Activated CD4-positive, alpha-beta T cell treated with anti-CD3 and anti-CD28 coated beads for 36 hours (primary cell): Measurements from ENCODE around the gene STAT6. TPM values are rescaled to one million over a fixed set of nuclear protein-coding genes. Genes with fewer than 3 reads are reported as not detected.
"Not testable (repeated sequence)": the region's sequence is repeated elsewhere in the genome, so short reads cannot be mapped to it uniquely, and the experiment has no call there.

Source experiments
- ATAC-seq: fragments of 200-7000 bp; cut with Tn5 transposase; one replicate; pipeline ENCODE4 v1.10.0; 2021; ENCODE audit warnings: mild to moderate bottlenecking, moderate library complexity
- CTCF ChIA-PET: fragments of 350-600 bp; sonication (Branson Sonifier 250); formaldehyde crosslinking; loops from one replicate; lab custom pipeline; 2021; ENCODE audit warnings: antibody characterized with exemption; lab: Charles Lee
- POLR2A ChIA-PET: fragments of 350-600 bp; sonication (Branson Sonifier 250); formaldehyde crosslinking; loops from one replicate; lab custom pipeline; 2021; ENCODE audit warnings: antibody characterized with exemption, inconsistent platforms; lab: Charles Lee
- DNase-seq: peaks from one replicate; pipeline ENCODE4 v3.0.0-alpha.2; 2020
- H3K27ac Mint-ChIP-seq: one replicate; pipeline ENCODE4 v1.8.0; 2021; ENCODE audit warnings: mixed read lengths
- H3K27me3 Mint-ChIP-seq: one replicate; pipeline ENCODE4 v1.8.0; 2021; ENCODE audit warnings: mixed read lengths
- H3K36me3 Mint-ChIP-seq: one replicate; pipeline ENCODE4 v1.8.0; 2021; ENCODE audit warnings: low read depth, mixed read lengths
- H3K4me1 Mint-ChIP-seq: one replicate; pipeline ENCODE4 v1.8.0; 2021; ENCODE audit warnings: mixed read lengths
- H3K4me3 Mint-ChIP-seq: one replicate; pipeline ENCODE4 v1.8.0; 2021; ENCODE audit warnings: mild to moderate bottlenecking, moderate library complexity, mixed read lengths
- H3K9me3 Mint-ChIP-seq: one replicate; pipeline ENCODE4 v1.8.0; 2021; ENCODE audit warnings: low read depth, mixed read lengths
- intact Hi-C, 2 experiments: fragments of 100-400 bp; cut with DNase I in 1 of 2; cut with micrococcal nuclease in 1 of 2; formaldehyde crosslinking; loops; one replicate each; pipeline versions ENCODE4 v1.14.2 to v1.15.1; 2022 to 2024; cut with DNase I, micrococcal nuclease
- total RNA-seq, 2 experiments: library from RNA; stranded (reverse); gene quantifications; one replicate each; pipeline ENCODE4 v1.2.3, GENCODE V29; 2021

Gene STAT6
- total RNA-seq, 2 experiments from 2014 or later: 250 to 288 TPM

DNA sequence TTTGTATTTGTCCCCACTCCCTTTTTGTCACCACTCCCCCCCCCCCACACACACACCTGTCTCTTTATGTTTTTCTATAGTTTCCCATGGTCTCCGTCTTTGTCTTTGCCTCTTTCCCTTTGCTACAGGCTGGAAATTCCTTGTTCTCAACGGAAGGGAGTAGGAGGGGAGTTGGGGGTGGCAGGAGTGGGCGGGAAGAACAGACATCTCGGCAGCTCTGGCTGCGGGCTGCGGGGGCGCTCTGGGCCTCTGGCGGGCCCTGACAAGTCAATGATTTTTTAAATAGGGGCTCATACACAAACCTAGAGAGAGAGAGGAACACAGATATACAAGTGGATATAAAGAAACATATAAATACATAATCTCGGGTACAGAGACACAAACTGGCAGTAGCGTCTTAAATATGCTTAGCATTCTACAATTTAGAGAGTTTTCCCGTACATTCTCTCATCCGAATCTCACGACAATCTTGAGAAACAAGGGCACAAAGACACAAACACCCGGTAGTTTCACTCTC is 24.6 kb downstream of the STAT6 start:
- Mint-ChIP-seq H3K27me3 (no peaks in the 10 kb centered on the region), H3K4me3 (peak overlapping the region; percentile 93), H3K9me3 (no peaks in the 10 kb centered on the region), H3K36me3 (peaks cover 25% of the 10 kb centered on the region), H3K4me1 (peaks cover 46% of the 10 kb centered on the region), H3K27ac (peak overlapping the region; percentile 97)
- ChIA-PET POLR2A (interaction anchor here (1.9 to 2.1 kb wide), 2 partner anchors 8 to 25 kb away, joined by 10 to 12 read pairs; partner anchors contain the start of genes NEMP1 and STAT6), CTCF (interaction anchor here (2.4 to 24.0 kb wide), 2 partner anchors 15 to 25 kb away, joined by 6 to 411 read pairs; partner anchors contain the start of genes NEMP1 and STAT6)
- ATAC-seq (no peak), DNase-seq (peak; percentile 70)
- intact Hi-C loops: loop anchor here (1.0 to 10.0 kb wide), 15 partner anchors 8 to 1152 kb away; partner anchors contain the start of genes RPL41 (in 2 of the 2), ZC3H10 (in 2 of the 2), ARHGAP9 (in 1 of the 2) and DGKA (in 1 of the 2)

DNA sequence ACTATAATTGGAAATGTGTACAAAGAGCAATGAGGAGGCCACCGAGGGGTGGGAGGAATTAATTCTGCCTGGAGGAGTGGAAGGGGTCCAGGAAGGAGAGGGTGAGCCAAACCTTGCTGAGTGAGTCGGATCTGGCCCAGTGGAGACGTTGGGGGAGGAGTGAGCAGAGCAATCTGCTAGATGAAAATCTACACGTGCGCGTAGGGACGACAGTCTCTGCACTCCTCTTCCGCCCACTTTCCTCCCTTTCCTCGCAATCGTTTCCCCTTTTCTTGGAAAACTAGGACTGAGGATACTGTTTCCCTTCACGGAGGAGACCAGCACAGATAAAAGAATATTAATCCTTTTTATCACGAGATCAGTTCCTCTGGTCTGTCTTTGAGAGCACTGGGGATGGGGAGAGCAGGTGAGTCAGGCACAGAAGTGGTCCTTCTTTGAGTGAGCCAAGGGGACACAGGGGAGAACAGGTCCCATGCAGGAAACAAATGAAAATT is 25.1 kb downstream of the STAT6 start:
- POLR2A ChIA-PET: no interaction called here
- intact Hi-C loops: loop anchor here (5.0 to 10.0 kb wide), 9 partner anchors 346 to 1151 kb away; partner anchors contain the start of genes RPL41 (in 2 of the 2), ZC3H10 (in 2 of the 2), ARHGAP9 (in 1 of the 2) and DGKA (in 1 of the 2)
- Mint-ChIP-seq H3K27ac (peak overlapping the region; percentile 97), H3K36me3 (peaks cover 22% of the 10 kb centered on the region), H3K9me3 (no peaks in the 10 kb centered on the region), H3K4me1 (peaks cover 42% of the 10 kb centered on the region), H3K4me3 (peak overlapping the region; percentile 93), H3K27me3 (no peaks in the 10 kb centered on the region)
- ATAC-seq (no peak), DNase-seq (peak; percentile 74)
- CTCF ChIA-PET: interaction anchor here (2.4 to 24.0 kb wide), 2 partner anchors 14 to 26 kb away, joined by 6 to 411 read pairs; partner anchors contain the start of genes NEMP1 and STAT6

DNA sequence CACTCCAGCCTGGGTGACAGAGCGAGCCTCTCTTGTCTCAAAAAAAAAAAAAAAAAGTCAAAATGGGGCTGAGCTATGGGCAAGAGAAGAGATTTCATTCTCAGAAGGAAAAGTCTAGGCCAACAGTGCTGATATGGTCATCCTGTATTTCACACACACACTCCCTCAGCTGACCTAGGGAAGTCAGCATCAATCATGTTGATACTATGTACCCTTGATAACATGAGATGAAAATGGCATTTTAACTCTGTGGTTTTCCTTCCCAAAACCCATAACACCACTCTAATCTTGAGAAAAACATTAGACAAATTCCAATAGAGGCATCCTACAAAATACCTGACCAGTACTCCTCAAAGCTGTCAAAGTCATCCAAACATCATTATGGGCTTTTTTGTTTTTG is 30.3 kb downstream of the STAT6 start:
- peak overlapping the region; percentile 24 for H3K27ac Mint-ChIP-seq
- intact Hi-C loops: loop anchor here in 1 of 2 experiments (10.0 kb wide), 4 partner anchors 746 to 1146 kb away; partner anchors contain the start of genes DGKA, IL23A, MYL6 and MYL6B
- no peaks in the 10 kb centered on the region for H3K9me3 Mint-ChIP-seq

DNA sequence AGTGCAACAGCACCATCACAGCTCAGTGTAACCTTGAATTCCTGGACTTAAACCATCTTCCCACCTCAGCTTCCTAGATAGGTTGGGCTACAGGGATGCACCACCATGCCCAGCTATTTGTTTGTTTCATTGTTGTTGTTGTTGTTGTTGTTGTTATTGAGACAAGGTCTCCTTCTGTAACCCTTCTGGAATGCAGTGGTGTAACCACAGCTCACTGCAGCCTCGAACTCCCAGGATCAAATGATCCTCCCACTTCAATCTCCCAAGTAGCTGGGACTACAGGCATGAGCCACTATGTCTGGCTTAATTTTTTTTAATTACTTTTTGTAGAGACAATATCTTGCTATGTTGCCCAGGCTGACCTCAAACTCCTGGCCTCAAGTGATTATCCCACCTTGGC is 31.3 kb downstream of the STAT6 start:
- Mint-ChIP-seq H3K9me3 (no peaks in the 10 kb centered on the region), H3K4me3 (peak overlapping the region; percentile 97), H3K4me1 (peaks cover 29% of the 10 kb centered on the region), H3K36me3 (peaks cover 17% of the 10 kb centered on the region), H3K27ac (peak overlapping the region; percentile 94), H3K27me3 (no peaks in the 10 kb centered on the region)
- DNase-seq: no peak
- CTCF ChIA-PET: interaction anchor here (0.6 to 26.8 kb wide), 14 partner anchors 9 to 445 kb away, joined by 3 to 411 read pairs (median 5); partner anchors contain the start of genes NAB2 and STAT6
- POLR2A ChIA-PET: interaction anchor here (0.7 to 3.2 kb wide), 5 partner anchors 11 to 392 kb away, joined by 4 to 35 read pairs (median 6); partner anchors contain the start of genes PTGES3, SHMT2 and STAT6
- no peak for ATAC-seq
- intact Hi-C loops: loop anchor here (2.0 to 10.0 kb wide), 6 partner anchors 15 to 1145 kb away; partner anchors contain the start of genes DGKA (in 1 of the 2), IL23A (in 1 of the 2), MYL6 (in 1 of the 2) and MYL6B (in 1 of the 2)

More for the DNA sequence above, 30.3 kb downstream of the STAT6 start:
- H3K36me3 Mint-ChIP-seq: peaks cover 21% of the 10 kb centered on the region
- peaks cover 39% of the 10 kb centered on the region for H3K4me1 Mint-ChIP-seq
- DNase-seq: no peak
- CTCF ChIA-PET: interaction anchor here (0.6 to 26.8 kb wide), 7 partner anchors 10 to 898 kb away, joined by 3 to 411 read pairs (median 8); partner anchors contain the start of genes NAB2 and STAT6
- no peaks in the 10 kb centered on the region for H3K27me3 Mint-ChIP-seq
- H3K4me3 Mint-ChIP-seq: no peak overlapping the region
- POLR2A ChIA-PET: no interaction called here
- ATAC-seq: no peak

DNA sequence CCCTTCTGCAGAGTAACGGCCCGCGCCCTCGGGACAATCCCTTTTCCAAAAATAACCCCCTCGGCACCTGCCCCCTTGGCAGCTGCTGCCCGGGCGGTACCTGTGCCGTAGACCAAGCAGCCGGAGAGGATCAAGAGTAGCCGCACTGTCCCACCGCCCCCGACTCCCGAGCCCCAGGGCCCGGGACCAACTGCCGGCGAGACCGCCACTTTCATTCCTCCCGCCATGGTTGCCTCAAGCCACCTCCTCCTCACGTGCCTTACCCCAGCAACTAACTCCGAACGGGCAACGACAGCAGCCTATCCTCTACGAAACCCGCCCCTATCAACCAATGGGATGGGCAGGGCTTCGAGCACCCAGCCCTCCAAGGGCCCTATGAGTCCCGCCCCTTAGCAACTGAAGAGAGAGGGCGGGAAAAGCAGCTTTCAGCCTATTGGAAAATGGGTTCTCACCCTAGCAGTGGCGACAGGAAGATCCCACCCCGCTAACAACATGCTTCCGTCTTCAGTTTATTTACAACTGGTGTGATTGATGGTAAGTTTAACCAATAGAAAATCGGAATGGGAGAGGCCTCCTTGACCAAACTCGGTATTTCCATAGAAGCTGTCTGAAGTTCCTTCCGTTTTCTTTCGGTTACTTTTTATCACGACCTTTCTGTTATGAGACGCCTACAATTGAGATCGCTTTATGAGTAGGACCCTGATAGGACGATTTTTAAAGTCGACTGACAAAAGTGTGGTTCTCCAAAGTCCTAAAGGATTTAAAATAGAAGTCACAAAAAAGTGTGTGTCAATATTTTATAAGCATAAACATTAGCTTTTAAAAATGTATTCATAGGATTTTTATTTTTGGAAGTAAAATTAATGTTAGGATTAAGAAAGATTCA is 32.4 kb downstream of the STAT6 start, which contains the start of gene NEMP1:
Gene NEMP1 (minus strand): TSS at position 273 of the 886 bp plus-strand sequence. CDS start 46 bp downstream, at position 227.
- POLR2A ChIA-PET: interaction anchor here (0.5 to 3.2 kb wide), 14 partner anchors 9 to 401 kb away, joined by 3 to 35 read pairs (median 5); partner anchors contain the start of genes NACA, PTGES3 and STAT6
- peak; percentile 95 for ATAC-seq

DNA sequence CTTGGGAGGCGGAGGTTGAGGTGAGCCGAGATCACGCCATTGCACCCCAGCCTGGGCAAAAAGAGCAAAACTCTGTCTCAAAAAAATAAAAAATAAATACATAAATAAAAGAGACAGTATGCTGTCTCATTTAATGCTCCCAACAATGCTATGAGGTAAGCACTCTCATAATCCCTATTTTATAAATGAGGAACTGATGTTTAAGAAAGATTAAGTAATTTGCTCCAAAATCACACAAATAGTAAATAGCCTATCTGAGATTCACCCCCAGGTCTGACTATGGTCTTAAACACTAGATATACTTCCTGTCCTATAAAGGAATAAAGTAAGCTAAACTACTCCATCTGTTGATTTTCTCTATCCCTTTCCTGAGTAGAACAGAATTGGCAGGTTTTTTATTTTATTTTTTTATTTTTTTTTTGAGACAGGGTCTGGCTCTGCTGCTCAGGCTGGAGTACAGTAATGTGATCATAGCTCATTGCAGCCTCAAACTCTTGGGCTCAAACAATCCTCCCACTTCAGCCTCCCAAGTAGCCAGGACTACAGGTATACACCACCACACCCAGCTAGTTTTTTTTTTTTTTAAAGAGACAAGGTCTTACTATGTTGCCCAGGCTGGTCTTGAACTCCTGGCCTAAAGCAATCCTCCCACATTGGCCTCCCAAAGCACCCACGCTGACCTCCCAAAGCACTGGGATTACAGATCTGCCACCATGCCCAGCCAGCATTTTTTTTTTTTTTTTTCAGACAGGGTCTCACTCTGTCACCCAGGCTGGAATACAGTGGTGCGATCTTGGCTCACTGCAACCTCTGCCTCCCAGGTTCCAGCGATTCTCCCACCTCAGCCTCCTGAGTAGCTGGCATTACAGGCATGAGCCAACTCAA is 37.4 kb downstream of the STAT6 start:
- H3K4me3 Mint-ChIP-seq, intact Hi-C loops, H3K27me3 Mint-ChIP-seq, DNase-seq, ATAC-seq, H3K9me3 Mint-ChIP-seq: not testable (repeated sequence)
- ChIA-PET CTCF (interaction anchor here (0.6 to 26.8 kb wide), 7 partner anchors 9 to 317 kb away, joined by 3 to 411 read pairs (median 9); partner anchors contain the start of genes NAB2 and STAT6), POLR2A (interaction anchor here (0.6 to 1.2 kb wide), 4 partner anchors 16 to 394 kb away, joined by 3 to 11 read pairs (median 4); no protein-coding TSS in a partner anchor)
- Mint-ChIP-seq H3K36me3 (peaks cover 58% of the 10 kb centered on the region), H3K4me1 (peaks cover 42% of the 10 kb centered on the region), H3K27ac (peak overlapping the region; percentile 25)

More for the DNA sequence above, 32.4 kb downstream of the STAT6 start, which contains the start of gene NEMP1:
- DNase-seq: peak; percentile 97
- Mint-ChIP-seq H3K4me1 (peaks cover 29% of the 10 kb centered on the region), H3K36me3 (peaks cover 26% of the 10 kb centered on the region), H3K27ac (peak within 1 kb of the TSS; percentile 94), H3K4me3 (peak within 1 kb of the TSS; percentile 97), H3K27me3 (no peaks in the 10 kb centered on the region), H3K9me3 (no peaks in the 10 kb centered on the region)
- intact Hi-C loops: loop anchor here (1.0 to 2.0 kb wide), 8 partner anchors 9 to 442 kb away; partner anchors contain the start of genes NACA (in 1 of the 2) and PTGES3 (in 1 of the 2)
- CTCF ChIA-PET: interaction anchor here (0.6 to 26.8 kb wide), 21 partner anchors 8 to 444 kb away, joined by 3 to 411 read pairs (median 4); partner anchors contain the start of genes NAB2, NACA and STAT6

DNA sequence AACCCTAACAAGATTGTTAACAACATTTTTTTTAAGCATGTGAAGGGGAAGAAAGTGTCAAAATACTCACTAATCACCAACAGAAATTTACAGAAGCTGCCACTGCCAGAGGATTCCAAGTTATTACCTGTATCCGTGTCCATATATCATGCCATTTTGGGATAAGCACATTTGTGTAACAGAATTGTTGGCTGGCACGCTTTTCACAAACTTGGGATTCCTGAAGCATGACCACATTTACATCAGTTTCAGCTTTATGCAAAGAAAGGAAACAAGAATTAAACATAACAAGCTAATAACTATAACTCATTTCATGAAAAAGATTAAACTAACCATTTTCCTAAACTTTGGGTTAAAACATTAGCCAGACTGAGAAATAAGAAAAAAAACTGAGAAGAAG is 38.5 kb downstream of the STAT6 start:
- H3K9me3 Mint-ChIP-seq: no peaks in the 10 kb centered on the region
- ATAC-seq (no peak), DNase-seq (no peak)
- H3K27me3 Mint-ChIP-seq: no peaks in the 10 kb centered on the region
- POLR2A ChIA-PET: interaction anchor here (0.7 kb wide), 1 partner anchor 45 kb away, joined by 4 read pairs; no protein-coding TSS in a partner anchor
- peak overlapping the region; percentile 75 for H3K27ac Mint-ChIP-seq
- no peak overlapping the region for H3K4me3 Mint-ChIP-seq
- CTCF ChIA-PET: interaction anchor here (0.7 to 26.8 kb wide), 7 partner anchors 13 to 318 kb away, joined by 3 to 411 read pairs (median 8); partner anchors contain the start of genes NAB2 and STAT6
- intact Hi-C loops: no loop called here
- H3K4me1 Mint-ChIP-seq: peaks cover 52% of the 10 kb centered on the region
- peaks cover 68% of the 10 kb centered on the region for H3K36me3 Mint-ChIP-seq

DNA sequence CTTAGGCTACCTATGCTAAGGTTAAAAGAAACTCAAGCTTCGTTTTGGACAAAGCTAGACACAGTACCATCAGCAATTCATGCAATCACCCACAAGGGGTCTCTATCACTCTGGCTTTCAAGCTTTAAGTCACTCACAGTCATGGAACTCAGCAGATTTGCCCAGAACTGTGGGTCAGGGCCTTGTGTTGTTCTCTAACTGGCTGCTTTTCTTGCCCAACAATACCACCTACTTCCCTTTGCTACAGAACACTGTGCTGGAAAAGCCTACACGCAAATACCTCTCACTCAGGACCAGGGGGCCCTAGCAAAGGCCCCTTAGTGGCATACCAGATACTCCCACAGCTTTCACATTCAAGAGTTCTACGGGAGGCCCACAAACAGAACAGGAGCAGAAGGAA is 41.6 kb downstream of the STAT6 start:
- no peaks in the 10 kb centered on the region for H3K27me3 Mint-ChIP-seq
- ATAC-seq (peak; percentile 73), DNase-seq (peak; percentile 74)
- H3K4me1 Mint-ChIP-seq: peaks cover 74% of the 10 kb centered on the region
- intact Hi-C loops: loop anchor here (1.0 to 2.0 kb wide), 7 partner anchors 9 to 114 kb away; partner anchors contain the start of gene NEMP1 (in 1 of the 2)
- CTCF ChIA-PET: interaction anchor here (0.6 to 26.8 kb wide), 33 partner anchors 9 to 556 kb away, joined by 3 to 411 read pairs (median 4); partner anchors contain the start of genes LRP1, NAB2, NEMP1 and STAT6
- POLR2A ChIA-PET: interaction anchor here (0.7 to 2.9 kb wide), 5 partner anchors 9 to 42 kb away, joined by 3 to 30 read pairs (median 5); partner anchors contain the start of genes NAB2, NEMP1 and STAT6
- H3K36me3 Mint-ChIP-seq: peaks cover 76% of the 10 kb centered on the region
- H3K9me3 Mint-ChIP-seq: peaks cover 5% of the 10 kb centered on the region
- peak overlapping the region; percentile 89 for H3K27ac Mint-ChIP-seq
- H3K4me3 Mint-ChIP-seq: peak overlapping the region; percentile 39

DNA sequence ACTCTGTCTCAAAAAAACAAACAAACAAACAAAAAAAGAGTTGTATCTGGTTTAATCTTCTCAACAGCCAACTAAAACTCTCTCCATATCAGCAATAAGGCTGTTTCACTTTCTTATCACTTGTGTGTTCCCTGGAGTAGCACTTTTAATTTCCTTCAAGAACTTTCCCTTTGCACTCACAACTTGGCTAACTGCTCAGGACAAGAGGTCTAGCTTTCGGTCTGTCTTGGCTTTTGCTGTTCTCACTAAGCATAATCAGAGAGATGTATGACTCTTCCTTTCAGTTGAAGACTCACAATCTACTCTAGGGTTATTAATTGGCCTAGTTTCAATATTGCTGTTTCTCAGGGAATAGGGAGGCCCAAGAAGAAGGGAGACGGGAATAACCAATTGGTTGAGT is 44.9 kb downstream of the STAT6 start:
- peak overlapping the region; percentile 76 for H3K4me3 Mint-ChIP-seq
- peaks cover 5% of the 10 kb centered on the region for H3K9me3 Mint-ChIP-seq
- H3K4me1 Mint-ChIP-seq: peaks cover 82% of the 10 kb centered on the region
- intact Hi-C loops: no loop called here
- DNase-seq (no peak), ATAC-seq (peak; percentile 37)
- no peaks in the 10 kb centered on the region for H3K27me3 Mint-ChIP-seq
- H3K36me3 Mint-ChIP-seq: peaks cover 81% of the 10 kb centered on the region
- CTCF ChIA-PET: interaction anchor here (0.6 to 26.8 kb wide), 14 partner anchors 8 to 146 kb away, joined by 3 to 411 read pairs (median 4); partner anchors contain the start of genes NAB2, NEMP1, STAT6 and ZBTB39
- peak overlapping the region; percentile 97 for H3K27ac Mint-ChIP-seq
- POLR2A ChIA-PET: interaction anchor here (0.8 to 1.5 kb wide), 3 partner anchors 12 to 382 kb away, joined by 4 to 7 read pairs (median 5); partner anchors contain the start of genes NEMP1 and STAT6
